SK-N-MC (cell line): ENCODE measurements around the gene PGAP2.

ENCODE experiments used
- EZH2 ChIP-seq: fragments of 200-600 bp; sonication (generic); IDR thresholded peaks from one replicate; pipeline ENCODE4 v1.6.1; 2017; ENCODE audit warnings: antibody characterized with exemption
- FOXP2 ChIP-seq: optimal IDR thresholded peaks from 2 replicates; pipeline ENCODE3; 2011; ENCODE audit warnings: mild to moderate bottlenecking, moderate library complexity; ENCODE audit not compliant: insufficient read depth; ENCODE audit errors: extremely low read length, control extremely low read depth
- POLR2AphosphoS5 ChIP-seq: IDR thresholded peaks from 2 replicates; pipeline ENCODE4 v1.6.1; 2012; ENCODE audit warnings: mild to moderate bottlenecking, low read depth, low read length, borderline replicate concordance

DNA sequence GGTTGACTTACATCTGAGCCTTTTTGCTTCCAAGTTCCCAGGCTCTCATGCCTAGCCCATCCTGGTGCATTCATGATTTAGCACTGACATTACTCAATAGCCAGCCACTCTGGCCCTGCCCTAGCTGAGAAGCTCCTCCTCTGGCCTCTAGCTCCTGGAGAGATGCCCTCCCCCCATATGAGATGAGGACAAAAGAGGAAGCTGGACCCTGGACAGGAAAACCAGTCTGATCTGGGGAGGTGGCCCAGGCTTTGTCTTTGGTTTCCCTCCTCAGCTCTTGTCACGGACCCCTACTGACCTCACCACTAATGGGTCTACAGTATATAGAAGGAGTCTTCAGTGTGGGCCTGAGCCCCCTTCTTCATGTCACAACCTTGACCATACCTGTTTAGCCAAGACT is 29.4 kb downstream of the PGAP2 start:
- TF ChIP-seq POLR2AphosphoS5 (no peak), EZH2 (no peak), FOXP2 (no peak)
